ENCODE results near the gene AGO1. TPM values are rescaled to one million over a fixed set of nuclear protein-coding genes. Genes with fewer than 3 reads are reported as not detected.
"Not testable (repeated sequence)": the region's sequence is repeated elsewhere in the genome, so short reads cannot be mapped to it uniquely, and the experiment has no call there.

Gene AGO1
- total RNA-seq, 2 donors from 2014 or later = 5.6 to 13.2 TPM

DNA sequence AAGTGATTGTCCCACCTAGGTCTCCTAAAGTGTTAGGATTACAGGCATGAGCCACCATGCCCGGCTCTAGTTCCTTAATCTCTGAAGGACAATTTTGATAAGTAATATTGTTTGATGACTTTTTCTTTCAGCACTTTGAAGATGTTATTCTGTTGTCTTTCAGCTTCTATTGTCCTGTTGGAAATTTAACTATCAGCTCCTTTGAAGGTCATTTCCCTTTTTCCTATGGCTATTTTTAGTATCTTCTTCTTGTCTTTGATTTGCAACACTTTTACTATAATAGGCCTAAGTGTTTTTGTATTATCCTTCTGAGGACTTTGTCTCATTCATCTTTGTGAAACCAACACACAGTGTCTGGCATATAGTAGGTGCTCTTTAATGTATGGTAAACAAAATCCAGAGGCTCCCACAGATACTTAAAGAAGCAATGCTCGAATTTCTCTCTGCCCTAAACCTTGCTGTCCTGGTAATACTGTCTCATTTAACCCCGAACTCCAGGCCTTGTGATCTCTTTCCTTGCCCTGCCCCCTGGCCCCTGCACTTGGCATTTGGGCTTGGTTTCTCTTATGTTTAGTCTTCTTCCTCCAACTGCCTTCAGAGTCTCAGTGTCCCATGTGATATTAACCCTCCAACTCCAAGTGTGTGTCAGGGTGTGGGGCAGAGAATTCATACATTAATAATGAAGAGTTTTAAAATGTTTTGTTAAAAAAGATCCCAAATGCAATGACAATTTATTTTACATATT lies 19.0 kb upstream of the AGO1 start:
- H3K27ac ChIP-seq = peak overlapping the region in 1 of 4 donors; percentile 10
- intact Hi-C loops (cut with DNase I) = no loop called here
- DNase-seq = no peak
- no peak for ATAC-seq
- no peaks in the 10 kb centered on the region for H3K27me3 ChIP-seq
- no peak overlapping the region for H3K4me3 ChIP-seq
- H3K36me3 ChIP-seq (replicated peaks in 1 of 2; ENCODE audit: insufficient read depth in 1 of 2, low read depth in 2 of 2) = no peaks in the 10 kb centered on the region
- no peaks in the 10 kb centered on the region for H3K9me3 ChIP-seq
- TF ChIP-seq POLR2A (IDR thresholded peaks at IDR 0.05) = no peak
- TF ChIP-seq, protein P1, sequence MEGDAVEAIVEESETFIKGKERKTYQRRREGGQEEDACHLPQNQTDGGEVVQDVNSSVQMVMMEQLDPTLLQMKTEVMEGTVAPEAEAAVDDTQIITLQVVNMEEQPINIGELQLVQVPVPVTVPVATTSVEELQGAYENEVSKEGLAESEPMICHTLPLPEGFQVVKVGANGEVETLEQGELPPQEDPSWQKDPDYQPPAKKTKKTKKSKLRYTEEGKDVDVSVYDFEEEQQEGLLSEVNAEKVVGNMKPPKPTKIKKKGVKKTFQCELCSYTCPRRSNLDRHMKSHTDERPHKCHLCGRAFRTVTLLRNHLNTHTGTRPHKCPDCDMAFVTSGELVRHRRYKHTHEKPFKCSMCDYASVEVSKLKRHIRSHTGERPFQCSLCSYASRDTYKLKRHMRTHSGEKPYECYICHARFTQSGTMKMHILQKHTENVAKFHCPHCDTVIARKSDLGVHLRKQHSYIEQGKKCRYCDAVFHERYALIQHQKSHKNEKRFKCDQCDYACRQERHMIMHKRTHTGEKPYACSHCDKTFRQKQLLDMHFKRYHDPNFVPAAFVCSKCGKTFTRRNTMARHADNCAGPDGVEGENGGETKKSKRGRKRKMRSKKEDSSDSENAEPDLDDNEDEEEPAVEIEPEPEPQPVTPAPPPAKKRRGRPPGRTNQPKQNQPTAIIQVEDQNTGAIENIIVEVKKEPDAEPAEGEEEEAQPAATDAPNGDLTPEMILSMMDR (IDR thresholded peaks at IDR 0.05) = no peak
- no peaks in the 10 kb centered on the region for H3K4me1 ChIP-seq
- WGBS, 2 donors = 61 to 65% methylated on average over 3 of the region's 3 CpGs

DNA sequence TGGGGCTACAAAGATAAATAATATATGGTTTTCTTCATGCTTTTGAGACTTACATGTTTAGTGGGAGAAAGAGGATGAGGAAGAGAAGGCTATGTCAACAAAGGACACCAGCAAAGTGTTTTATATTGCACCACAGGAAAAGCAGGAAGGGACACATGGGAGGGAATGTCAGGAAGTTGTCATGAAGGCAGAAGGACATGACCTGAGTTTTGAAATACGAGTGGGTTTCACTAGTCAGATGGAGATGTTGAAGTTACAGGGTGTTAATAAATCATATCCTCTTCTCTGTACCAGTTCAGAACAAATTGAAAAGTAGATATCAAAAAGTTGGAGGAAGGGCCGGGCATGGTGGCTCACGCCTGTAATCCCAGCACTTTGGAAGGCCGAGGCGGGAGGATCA lies 18.2 kb upstream of the AGO1 start:
- ATAC-seq (no peak), DNase-seq (no peak)
- H3K4me1 ChIP-seq = no peaks in the 10 kb centered on the region
- H3K4me3 ChIP-seq = no peak overlapping the region
- no peaks in the 10 kb centered on the region for H3K9me3 ChIP-seq
- no peaks in the 10 kb centered on the region for H3K27me3 ChIP-seq
- intact Hi-C loops (cut with DNase I) = no loop called here
- no peaks in the 10 kb centered on the region for H3K36me3 ChIP-seq (replicated peaks in 1 of 2; ENCODE audit: insufficient read depth in 1 of 2, low read depth in 2 of 2)
- WGBS, 2 donors = 83 to 96% methylated on average over 5 of the region's 5 CpGs
- H3K27ac ChIP-seq = peak overlapping the region in 1 of 4 donors; percentile 10
- TF ChIP-seq POLR2A (IDR thresholded peaks at IDR 0.05) = no peak
- TF ChIP-seq, protein P1 (IDR thresholded peaks at IDR 0.05) = no peak

DNA sequence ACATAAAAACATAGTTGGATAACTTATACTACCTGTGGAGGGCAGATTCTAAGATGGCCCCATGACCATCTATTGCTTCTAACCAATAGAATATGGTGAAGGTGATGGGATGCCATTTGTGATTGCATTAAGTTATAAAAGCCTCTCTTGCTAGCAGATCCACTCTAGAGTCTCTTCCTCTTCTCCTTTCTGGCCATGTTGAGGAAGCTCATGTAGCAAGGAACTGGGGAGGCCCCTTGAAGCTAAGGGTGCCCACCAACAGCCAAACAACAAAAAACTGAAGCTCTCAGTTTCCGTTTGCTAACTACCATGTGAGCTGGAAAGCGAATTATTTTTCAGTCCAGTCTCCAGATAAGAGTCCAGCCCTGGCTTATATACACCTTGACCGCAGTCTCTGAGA lies 16.0 kb upstream of the AGO1 start:
- no peak for DNase-seq
- Histone ChIP-seq H3K4me3 (no peak overlapping the region), H3K27me3 (no peaks in the 10 kb centered on the region), H3K27ac (no peak overlapping the region), H3K4me1 (no peaks in the 10 kb centered on the region), H3K9me3 (no peaks in the 10 kb centered on the region), H3K36me3 (replicated peaks in 1 of 2; ENCODE audit: insufficient read depth in 1 of 2, low read depth in 2 of 2) (no peaks in the 10 kb centered on the region)
- intact Hi-C loops (cut with DNase I) = no loop called here
- TF ChIP-seq POLR2A (IDR thresholded peaks at IDR 0.05) = no peak
- TF ChIP-seq, protein P1 (IDR thresholded peaks at IDR 0.05) = no peak
- WGBS, 2 donors = 73 to 77% methylated on average over 3 of the region's 3 CpGs
- no peak for ATAC-seq

DNA sequence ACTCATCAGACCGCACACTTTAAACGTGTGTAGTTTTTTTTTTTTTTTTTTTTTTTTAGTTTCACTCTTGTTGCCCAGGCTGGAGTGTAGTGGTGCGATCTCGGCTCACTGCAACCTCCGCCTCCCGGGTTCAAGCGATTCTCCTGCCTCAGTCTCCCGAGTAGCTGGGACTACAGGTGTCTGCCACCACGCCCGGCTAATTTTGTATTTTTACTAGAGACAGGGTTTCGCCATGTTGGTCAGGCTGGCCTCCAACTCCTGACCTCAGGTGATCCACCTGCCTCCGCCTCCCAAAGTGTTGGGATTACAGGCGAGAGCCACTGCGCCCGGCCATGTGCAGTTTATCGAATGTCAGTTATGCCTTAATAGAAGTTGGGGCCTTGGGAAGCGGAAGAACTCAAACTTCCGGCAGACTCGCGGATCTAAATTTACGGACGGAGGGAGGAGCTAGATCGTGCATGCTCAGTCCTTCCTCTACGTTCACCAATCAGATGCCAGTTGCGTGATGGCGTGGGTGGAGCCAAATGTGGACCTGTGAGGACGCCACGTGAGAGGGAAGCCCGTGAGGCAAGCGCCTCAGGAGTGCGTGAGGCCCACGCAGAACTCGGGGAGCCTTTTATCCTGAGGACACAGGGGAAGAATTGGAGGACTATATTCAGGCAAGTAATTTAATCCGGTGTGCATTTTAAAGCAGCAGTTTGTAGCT lies 13.6 kb upstream of the AGO1 start:
- DNase-seq; H3K27me3 ChIP-seq; H3K4me3 ChIP-seq; H3K27ac ChIP-seq; intact Hi-C loops (cut with DNase I); ATAC-seq; H3K4me1 ChIP-seq; H3K36me3 ChIP-seq (replicated peaks in 1 of 2; ENCODE audit: insufficient read depth in 1 of 2, low read depth in 2 of 2); H3K9me3 ChIP-seq: not testable (repeated sequence)
- WGBS, 2 donors = 83 to 88% methylated on average over 33 to 34 of the region's 34 CpGs

DNA sequence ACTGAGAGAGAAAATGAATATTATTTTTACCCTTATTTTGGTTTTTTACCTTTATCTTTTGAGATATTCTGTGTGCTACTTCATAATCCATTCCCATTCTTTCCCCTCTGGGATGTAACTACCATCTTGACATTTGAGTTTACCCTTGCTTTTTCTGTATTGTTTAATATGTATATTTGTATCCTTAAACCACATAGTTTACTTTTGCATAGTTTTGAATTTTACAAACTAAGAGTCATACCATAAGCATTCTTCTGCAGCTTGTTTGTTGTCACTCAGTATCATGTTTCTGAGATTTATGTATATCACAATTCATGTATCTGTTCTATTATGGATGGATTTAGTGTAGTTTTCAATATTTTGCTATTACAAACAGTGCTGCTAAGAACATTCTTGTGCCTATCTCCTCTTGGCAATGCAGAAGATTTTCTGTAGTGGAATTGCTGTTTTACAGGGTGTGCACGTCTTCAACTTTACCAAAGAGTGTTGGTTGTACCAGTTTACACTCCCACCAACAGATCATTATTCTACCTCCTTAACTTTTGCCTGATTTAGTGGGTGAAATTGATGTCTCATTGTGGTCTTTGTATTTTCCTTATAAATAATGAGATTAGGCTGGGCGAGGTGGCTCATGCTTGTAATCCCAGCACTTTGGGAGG lies 12.2 kb upstream of the AGO1 start:
- H3K9me3 ChIP-seq = no peaks in the 10 kb centered on the region
- no peak overlapping the region for H3K27ac ChIP-seq
- H3K4me3 ChIP-seq = no peak overlapping the region
- H3K4me1 ChIP-seq = no peaks in the 10 kb centered on the region
- intact Hi-C loops (cut with DNase I) = no loop called here
- DNase-seq (no peak), ATAC-seq (no peak)
- H3K36me3 ChIP-seq (replicated peaks in 1 of 2; ENCODE audit: insufficient read depth in 1 of 2, low read depth in 2 of 2) = no peaks in the 10 kb centered on the region
- TF ChIP-seq, protein P1 (IDR thresholded peaks at IDR 0.05) = no peak
- TF ChIP-seq POLR2A (IDR thresholded peaks at IDR 0.05) = no peak
- 91 to 94% methylated on average over 2 of the region's 2 CpGs for WGBS, 2 donors
- H3K27me3 ChIP-seq = no peaks in the 10 kb centered on the region
